Measurements from ENCODE around the gene NME1.

GRCh38 chr17:51128076-51128475 lies 25.3 kb upstream of the NME1 start:
- no peak for TF ChIP-seq EZH2 (IDR thresholded peaks at IDR 0.05; ENCODE audit: insufficient read depth, poor library complexity, severe bottlenecking)
- no peak for TF ChIP-seq EZH2phosphoT487 (IDR thresholded peaks at IDR 0.05; ENCODE audit: insufficient read depth, low read depth)

Measured in GM23248 (cell line).